ENCODE data around the gene CAND2.

DNA sequence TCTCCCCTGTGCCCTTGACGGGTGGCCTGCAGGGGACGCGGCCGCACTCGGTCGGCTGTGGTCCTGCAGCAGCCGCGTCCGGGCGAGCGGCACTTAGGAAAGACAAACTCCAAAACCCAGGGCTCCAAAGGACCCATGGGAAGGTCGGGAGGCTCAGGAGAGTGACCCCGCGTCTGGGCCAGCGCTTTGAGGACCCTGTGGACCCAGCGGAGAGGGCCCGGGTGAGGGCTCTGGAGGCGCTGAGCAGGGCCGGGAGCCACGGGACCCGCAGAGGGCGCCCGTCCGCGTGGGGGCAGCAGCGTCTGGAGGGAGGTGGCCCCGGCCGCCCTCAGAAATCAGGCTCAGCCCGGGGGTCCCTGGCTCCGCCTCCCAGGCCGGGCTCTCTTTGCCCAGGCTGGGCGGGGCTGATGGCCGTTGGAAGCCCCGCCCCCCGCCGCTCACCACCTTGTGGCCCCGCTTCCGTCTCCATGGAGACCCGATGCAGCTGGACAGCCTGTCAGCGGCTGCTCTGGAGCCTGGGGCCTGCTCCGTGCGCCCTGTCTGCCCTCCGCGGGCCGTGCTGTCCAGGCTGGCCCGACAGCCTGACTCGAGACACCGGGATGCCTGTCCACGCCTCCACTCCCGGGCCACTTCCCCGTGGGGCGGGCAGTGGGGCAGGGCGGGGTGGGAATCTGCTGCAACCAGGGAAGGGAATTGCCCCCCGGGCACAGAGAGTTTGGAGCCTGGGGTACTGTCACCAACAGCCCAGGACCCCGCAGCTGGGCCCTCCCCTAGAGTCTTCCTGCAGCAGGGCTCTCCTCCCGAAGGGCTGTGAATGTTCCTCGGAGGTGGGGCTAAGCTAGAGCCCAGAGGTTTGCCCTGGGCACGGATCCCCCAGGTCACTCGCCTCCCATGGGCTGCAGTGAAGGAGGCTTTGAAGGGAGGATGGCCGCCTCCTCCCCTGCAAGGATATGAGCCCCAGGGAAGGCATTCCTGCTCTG, 79.7 kb downstream of the CAND2 start:
- TF ChIP-seq ZNF274 (IDR thresholded peaks at IDR 0.05; ENCODE audit: low read depth, low read length) (no peak), SUZ12 (IDR thresholded peaks at IDR 0.05; ENCODE audit: extremely low read depth, insufficient read depth, insufficient read length) (no peak)

All from NT2/D1 (cell line).